ENCODE results near the gene SLC25A47.

- TF ChIP-seq CTCF (IDR thresholded peaks at IDR 0.05) (no peak), EP300 (IDR thresholded peaks at IDR 0.05) (no peak), POLR2A (IDR thresholded peaks at IDR 0.05) (no peak)
Observed at GRCh38 chr14:100365741-100366140, 42.6 kb downstream of the SLC25A47 start.

Data from stomach (tissue), 4 donors.